Measurements from ENCODE around the gene VAMP1. TPM values are rescaled to one million over a fixed set of nuclear protein-coding genes. Genes with fewer than 3 reads are reported as not detected.
A peak's percentile ranks its signal among the peaks of the same experiment; 100 is the strongest.

The VAMP1 gene
- total RNA-seq, 1 donor: 6.5 TPM

DNA sequence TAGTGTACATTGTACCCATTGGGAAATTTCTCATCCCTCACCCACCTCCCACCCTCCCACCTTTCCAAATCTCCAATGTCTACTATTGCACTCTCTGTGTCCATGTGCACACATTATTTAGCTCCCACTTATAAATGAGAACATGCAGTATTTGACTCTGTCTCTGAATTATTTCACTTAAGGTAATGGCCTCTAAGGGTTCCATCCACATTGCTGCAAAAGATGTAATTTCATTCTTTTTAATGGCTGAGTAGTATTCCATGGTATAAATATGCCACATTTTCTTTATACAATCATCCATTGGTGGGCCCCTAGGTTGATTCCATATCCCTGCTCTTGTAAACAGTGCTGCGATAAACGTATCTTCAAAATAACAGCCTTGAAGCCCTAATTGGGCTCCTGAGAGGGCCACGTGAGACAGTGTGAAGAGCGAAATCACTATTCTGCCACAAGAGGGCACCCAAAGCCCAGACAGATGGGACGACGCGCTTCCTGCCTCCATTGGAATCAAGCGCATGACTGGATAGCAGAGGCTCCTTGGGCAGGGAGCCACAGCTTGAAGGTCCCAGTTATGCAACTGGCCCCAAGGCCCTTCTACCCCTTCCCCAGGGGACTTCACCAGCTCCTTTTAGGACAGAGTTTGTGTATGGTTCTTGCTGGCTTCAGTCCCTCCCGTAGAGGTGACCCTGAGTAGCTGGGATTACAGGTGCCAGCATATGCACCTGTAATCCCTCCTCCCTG, 47.0 kb downstream of the VAMP1 start:
- H4K20me1 ChIP-seq (ENCODE audit: insufficient read depth, low read length): no peaks in the 10 kb centered on the region
- DNase-seq (ENCODE audit: insufficient read length, low spot score, missing footprints): peak; percentile 95
- no peak overlapping the region for H3K4me3 ChIP-seq (ENCODE audit: insufficient read depth, low read length)
- H3K4me2 ChIP-seq (ENCODE audit: insufficient read depth, low read length): no peak overlapping the region
- no peaks in the 10 kb centered on the region for H3K36me3 ChIP-seq (ENCODE audit: insufficient read depth, low read length)
- peak; percentile 94 for TF ChIP-seq CTCF (IDR thresholded peaks at IDR 0.05; ENCODE audit: extremely low read depth, low read depth, low read length)
- H3K27me3 ChIP-seq (ENCODE audit: insufficient read depth, low read length): no peaks in the 10 kb centered on the region
- H3K9me3 ChIP-seq (ENCODE audit: low read depth, low read length): no peaks in the 10 kb centered on the region
- peaks cover 2% of the 10 kb centered on the region for H3K4me1 ChIP-seq (ENCODE audit: insufficient read depth, low read length)
- no peaks in the 10 kb centered on the region for H3K79me2 ChIP-seq (ENCODE audit: insufficient read depth, low read length)
- H2AFZ ChIP-seq (ENCODE audit: low read length): no peak overlapping the region
- no peak overlapping the region for H3K27ac ChIP-seq (ENCODE audit: low read depth, low read length)

DNA sequence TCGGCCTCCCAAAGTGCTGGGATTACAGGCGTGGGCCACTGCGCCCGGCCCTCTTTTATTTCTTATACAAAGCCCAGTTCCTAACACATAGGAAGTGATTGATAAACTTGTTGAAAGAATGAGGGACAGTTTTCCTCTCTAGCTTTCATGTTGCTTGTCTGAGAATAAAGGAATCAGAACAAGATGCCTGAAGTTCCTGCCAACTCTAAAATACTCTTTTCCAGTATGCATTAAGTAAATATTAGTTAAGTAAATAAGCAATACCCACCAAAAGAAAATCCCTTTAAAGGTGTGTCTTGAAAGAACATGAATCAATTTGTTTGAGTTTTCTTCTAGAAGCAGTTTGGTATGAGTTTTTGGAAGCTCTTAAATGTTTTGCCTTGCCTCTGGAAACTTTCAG, 50.1 kb downstream of the VAMP1 start:
- Histone ChIP-seq H4K20me1 (ENCODE audit: insufficient read depth, low read length) (no peaks in the 10 kb centered on the region), H3K9me3 (ENCODE audit: low read depth, low read length) (no peaks in the 10 kb centered on the region), H3K4me2 (ENCODE audit: insufficient read depth, low read length) (no peak overlapping the region), H3K4me3 (ENCODE audit: insufficient read depth, low read length) (no peak overlapping the region), H3K36me3 (ENCODE audit: insufficient read depth, low read length) (no peaks in the 10 kb centered on the region), H2AFZ (ENCODE audit: low read length) (peak overlapping the region; percentile 31), H3K27ac (ENCODE audit: low read depth, low read length) (no peak overlapping the region), H3K27me3 (ENCODE audit: insufficient read depth, low read length) (no peaks in the 10 kb centered on the region), H3K79me2 (ENCODE audit: insufficient read depth, low read length) (no peaks in the 10 kb centered on the region), H3K4me1 (ENCODE audit: insufficient read depth, low read length) (peaks cover 2% of the 10 kb centered on the region)
- no peak for TF ChIP-seq CTCF (IDR thresholded peaks at IDR 0.05; ENCODE audit: extremely low read depth, low read depth, low read length)
- no peak for DNase-seq (ENCODE audit: insufficient read length, low spot score, missing footprints)

DNA sequence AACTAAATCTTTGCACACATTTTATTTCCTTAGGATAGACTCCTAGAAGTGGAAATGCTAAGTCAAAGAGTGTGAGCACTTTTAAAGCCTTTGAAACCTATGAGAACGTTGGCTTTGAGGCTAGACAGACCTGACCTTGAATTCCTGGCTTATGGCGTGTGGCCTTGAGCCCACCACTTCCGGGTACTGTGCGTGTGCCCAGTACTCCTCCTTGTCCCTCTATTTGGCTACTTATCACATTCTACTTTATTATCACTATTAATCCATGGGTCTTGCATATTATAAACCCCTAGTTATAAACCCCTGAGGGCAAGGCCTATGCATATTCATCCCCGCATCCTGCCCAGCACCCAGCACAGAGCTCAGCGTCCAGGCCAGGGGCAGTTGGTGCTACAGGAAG, 51.7 kb downstream of the VAMP1 start:
- Histone ChIP-seq H3K4me1 (ENCODE audit: insufficient read depth, low read length) (peaks cover 2% of the 10 kb centered on the region), H3K79me2 (ENCODE audit: insufficient read depth, low read length) (no peaks in the 10 kb centered on the region)
- TF ChIP-seq CTCF (IDR thresholded peaks at IDR 0.05; ENCODE audit: extremely low read depth, low read depth, low read length): no peak

GRCh38 chr12:6416596-6416995, 53.9 kb downstream of the VAMP1 start:
- no peak overlapping the region for H3K4me3 ChIP-seq (ENCODE audit: insufficient read depth, low read length)
- no peaks in the 10 kb centered on the region for H3K36me3 ChIP-seq (ENCODE audit: insufficient read depth, low read length)
- H4K20me1 ChIP-seq (ENCODE audit: insufficient read depth, low read length): no peaks in the 10 kb centered on the region
- H3K9me3 ChIP-seq (ENCODE audit: low read depth, low read length): no peaks in the 10 kb centered on the region
- H3K79me2 ChIP-seq (ENCODE audit: insufficient read depth, low read length): no peaks in the 10 kb centered on the region
- H3K27me3 ChIP-seq (ENCODE audit: insufficient read depth, low read length): no peaks in the 10 kb centered on the region
- H3K27ac ChIP-seq (ENCODE audit: low read depth, low read length): no peak overlapping the region
- H2AFZ ChIP-seq (ENCODE audit: low read length): no peak overlapping the region
- H3K4me1 ChIP-seq (ENCODE audit: insufficient read depth, low read length): no peaks in the 10 kb centered on the region
- no peak for DNase-seq (ENCODE audit: insufficient read length, low spot score, missing footprints)
- TF ChIP-seq CTCF (IDR thresholded peaks at IDR 0.05; ENCODE audit: extremely low read depth, low read depth, low read length): no peak
- H3K4me2 ChIP-seq (ENCODE audit: insufficient read depth, low read length): no peak overlapping the region

More for the DNA sequence above, 51.7 kb downstream of the VAMP1 start:
- DNase-seq (ENCODE audit: insufficient read length, low spot score, missing footprints): no peak
- no peaks in the 10 kb centered on the region for H3K27me3 ChIP-seq (ENCODE audit: insufficient read depth, low read length)
- H3K4me2 ChIP-seq (ENCODE audit: insufficient read depth, low read length): no peak overlapping the region
- H4K20me1 ChIP-seq (ENCODE audit: insufficient read depth, low read length): no peaks in the 10 kb centered on the region
- H3K27ac ChIP-seq (ENCODE audit: low read depth, low read length): no peak overlapping the region
- H3K4me3 ChIP-seq (ENCODE audit: insufficient read depth, low read length): no peak overlapping the region
- H2AFZ ChIP-seq (ENCODE audit: low read length): no peak overlapping the region
- H3K36me3 ChIP-seq (ENCODE audit: insufficient read depth, low read length): no peaks in the 10 kb centered on the region
- no peaks in the 10 kb centered on the region for H3K9me3 ChIP-seq (ENCODE audit: low read depth, low read length)

Other genes starting within 250 kb of the VAMP1 start
- gene PLEKHG6, start 160.0 kb downstream of the VAMP1 start, total RNA-seq: not detected in 2 replicates
- gene TNFRSF1A, start 128.6 kb downstream of the VAMP1 start, total RNA-seq: 228 and 255 TPM in 2 replicates
- under 0.01 and 0.36 TPM in 2 replicates for gene SCNN1A, start 95.1 kb downstream of the VAMP1 start, total RNA-seq
- gene LTBR, start 86.5 kb downstream of the VAMP1 start, total RNA-seq: 110 and 121 TPM in 2 replicates
- not detected in 2 replicates for gene CD27, start 25.7 kb downstream of the VAMP1 start, total RNA-seq
- gene TAPBPL, start 18.6 kb downstream of the VAMP1 start, total RNA-seq: 11.8 and 13.8 TPM in 2 replicates
- 58.3 and 68.8 TPM in 2 replicates for gene MRPL51, start 22.6 kb upstream of the VAMP1 start, total RNA-seq
- gene NCAPD2, start 23.4 kb upstream of the VAMP1 start, total RNA-seq: 19.4 and 21.0 TPM in 2 replicates
- gene GAPDH, start 63.8 kb upstream of the VAMP1 start, total RNA-seq: 4,846 and 5,173 TPM in 2 replicates
- 12.7 and 13.4 TPM in 2 replicates for gene IFFO1, start 85.4 kb upstream of the VAMP1 start, total RNA-seq
- gene NOP2, start 97.6 kb upstream of the VAMP1 start, total RNA-seq: 18.3 and 21.4 TPM in 2 replicates
- 238 and 259 TPM in 2 replicates for gene CHD4, start 136.7 kb upstream of the VAMP1 start, total RNA-seq
- under 0.01 TPM in 1 of 2 replicates, not detected in the other for gene LPAR5, start 165.3 kb upstream of the VAMP1 start, total RNA-seq
- under 0.01 and 0.36 TPM in 2 replicates for gene ACRBP, start 176.8 kb upstream of the VAMP1 start, total RNA-seq
- 46.9 and 53.6 TPM in 2 replicates for gene ING4, start 192.4 kb upstream of the VAMP1 start, total RNA-seq
- gene ZNF384, start 218.7 kb upstream of the VAMP1 start, total RNA-seq: 19.9 and 22.4 TPM in 2 replicates
- gene PIANP, start 230.1 kb upstream of the VAMP1 start, total RNA-seq: not detected in 2 replicates

Data from osteoblast (primary cell).